Hepatocyte (in vitro differentiated cells): ENCODE measurements around the gene C19orf73. TPM values are rescaled to one million over a fixed set of nuclear protein-coding genes. Genes with fewer than 3 reads are reported as not detected.

Source experiments
- DNase-seq: peaks from one replicate; pipeline ENCODE4 v3.0.0-alpha.2; 2016; ENCODE audit warnings: low spot score
- H2AFZ ChIP-seq: fragments of 200-600 bp; sonication (generic); 2 replicates; pipeline ENCODE4 v1.6.0; 2016; ENCODE audit warnings: antibody characterized with exemption, mild to moderate bottlenecking
- H3K27ac ChIP-seq: fragments of 200-600 bp; sonication (generic); 2 replicates; pipeline ENCODE4 v1.5.1; 2016; ENCODE audit warnings: mild to moderate bottlenecking
- H3K27me3 ChIP-seq: fragments of 200-600 bp; sonication (generic); 2 replicates; pipeline ENCODE4 v1.6.1; 2016
- H3K36me3 ChIP-seq: fragments of 200-600 bp; sonication (generic); replicated peaks from 2 replicates; pipeline ENCODE4 v1.5.1; 2016; ENCODE audit warnings: low read depth; ENCODE audit not compliant: insufficient read depth
- H3K4me1 ChIP-seq: fragments of 200-600 bp; sonication (generic); 2 replicates; pipeline ENCODE4 v1.5.1; 2016; ENCODE audit warnings: mild to moderate bottlenecking, moderate library complexity; ENCODE audit not compliant: insufficient read depth
- H3K4me2 ChIP-seq: fragments of 200-600 bp; sonication (generic); 2 replicates; pipeline ENCODE4 v1.6.0; 2016
- H3K4me3 ChIP-seq: fragments of 200-600 bp; sonication (generic); 2 replicates; pipeline ENCODE4 v1.5.1; 2016; ENCODE audit warnings: mild to moderate bottlenecking
- H3K79me2 ChIP-seq: fragments of 200-600 bp; sonication (generic); 2 replicates; pipeline ENCODE4 v1.6.0; 2017; ENCODE audit warnings: mild to moderate bottlenecking
- H3K9me2 ChIP-seq: fragments of 200-600 bp; sonication (generic); replicated peaks from 2 replicates; pipeline ENCODE4 v1.6.0; 2017; ENCODE audit warnings: mild to moderate bottlenecking; ENCODE audit not compliant: insufficient read depth
- H3K9me3 ChIP-seq: fragments of 200-600 bp; sonication (generic); 2 replicates; pipeline ENCODE4 v1.5.1; 2016; ENCODE audit warnings: low read depth, mild to moderate bottlenecking
- H4K20me1 ChIP-seq: fragments of 200-600 bp; sonication (generic); 2 replicates; pipeline ENCODE4 v1.6.0; 2016; ENCODE audit warnings: mild to moderate bottlenecking; ENCODE audit not compliant: insufficient read depth, poor library complexity, severe bottlenecking
- EZH2 ChIP-seq: fragments of 200-600 bp; sonication (generic); IDR thresholded peaks from 2 replicates; pipeline ENCODE4 v1.6.1; 2016; ENCODE audit warnings: antibody characterized with exemption, mild to moderate bottlenecking, borderline replicate concordance
- EZH2phosphoT487 ChIP-seq: fragments of 200-600 bp; sonication (generic); IDR thresholded peaks from one replicate; pipeline ENCODE4 v1.6.1; 2018; ENCODE audit warnings: antibody characterized with exemption, mild to moderate bottlenecking, low read depth, moderate library complexity; ENCODE audit not compliant: unreplicated experiment, severe bottlenecking
- WGBS: methylation state at CpG from one replicate; pipeline ENCODE4 v1.1.6; 2016; ENCODE audit warnings: low lambda C conversion rate; ENCODE audit errors: missing lambda C conversion rate; 5-methylcytosine and 5-hydroxymethylcytosine counted together
- polyA plus RNA-seq: library from polyadenylated mRNA; unstranded; fragments of >200 nt; fragmentation: Nextera tagmentation; extraction: Ambion mirVana; gene quantifications from 2 replicates; pipeline ENCODE4 v1.2.1, GENCODE V29; 2016
- total RNA-seq: library from RNA; depleted of rRNA; stranded (reverse); fragments of >200 nt; gene quantifications from 2 replicates; pipeline ENCODE4 v1.2.3, GENCODE V29; 2014
- TF ChIP-seq, protein P1 (sequence below): fragments of 200-600 bp; sonication (generic); IDR thresholded peaks from 2 replicates; pipeline ENCODE4 v1.5.1; 2016; ENCODE audit warnings: antibody characterized with exemption, mild to moderate bottlenecking; ENCODE audit not compliant: poor library complexity

The C19orf73 gene, protein sequence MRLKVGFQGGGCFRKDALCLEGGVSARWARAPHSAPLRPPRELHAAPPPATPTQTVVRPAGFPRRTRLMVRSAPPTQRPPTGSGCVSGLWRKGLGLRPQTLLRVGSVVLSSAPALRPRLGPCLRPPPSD
- total RNA-seq (1.9 TPM in 1 of 2 replicates, not detected in the other), polyA plus RNA-seq (2.6 and 2.7 TPM in 2 replicates)

DNA sequence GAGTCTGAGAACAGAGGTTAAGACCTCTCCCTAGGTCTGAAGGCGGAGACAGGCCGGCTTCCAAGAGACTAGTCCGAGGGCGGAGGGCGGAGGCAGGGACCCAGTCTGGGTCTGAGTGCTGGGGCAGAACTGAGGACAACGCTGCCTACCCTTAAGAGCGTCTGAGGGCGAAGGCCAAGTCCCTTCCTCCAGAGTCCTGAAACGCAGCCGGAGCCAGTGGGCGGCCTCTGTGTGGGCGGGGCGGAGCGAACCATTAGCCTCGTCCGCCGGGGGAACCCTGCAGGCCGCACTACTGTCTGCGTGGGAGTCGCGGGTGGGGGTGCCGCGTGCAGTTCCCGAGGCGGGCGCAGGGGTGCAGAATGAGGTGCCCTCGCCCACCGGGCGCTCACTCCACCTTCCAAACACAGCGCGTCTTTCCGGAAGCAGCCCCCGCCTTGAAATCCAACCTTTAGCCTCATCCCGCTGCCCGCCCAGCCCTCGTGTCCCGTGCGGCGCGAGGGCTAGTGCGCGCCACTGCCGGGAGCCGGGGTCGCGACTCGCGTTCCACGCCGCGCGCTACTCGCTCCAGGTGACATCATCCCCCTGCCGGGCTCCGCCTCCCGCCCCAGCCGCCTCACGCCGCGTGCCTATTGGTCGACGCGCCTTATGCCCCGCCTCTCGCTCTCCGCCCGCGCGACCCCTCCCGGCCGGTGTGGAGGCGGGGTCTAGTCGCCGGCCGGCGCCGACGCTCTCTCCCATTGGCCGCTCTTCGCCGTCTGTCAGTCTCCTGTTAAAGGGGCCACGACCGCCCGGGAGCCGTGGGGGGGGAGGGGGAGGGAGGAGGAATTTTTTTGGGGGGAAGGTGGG is at the start of gene C19orf73:
Gene C19orf73, minus strand, starts transcription at position 579 of the 846 bp plus-strand sequence. Its CDS starts 121 bp downstream, at position 458.
- TF ChIP-seq EZH2 (no peak), EZH2phosphoT487 (no peak)
- TF ChIP-seq, protein P1, sequence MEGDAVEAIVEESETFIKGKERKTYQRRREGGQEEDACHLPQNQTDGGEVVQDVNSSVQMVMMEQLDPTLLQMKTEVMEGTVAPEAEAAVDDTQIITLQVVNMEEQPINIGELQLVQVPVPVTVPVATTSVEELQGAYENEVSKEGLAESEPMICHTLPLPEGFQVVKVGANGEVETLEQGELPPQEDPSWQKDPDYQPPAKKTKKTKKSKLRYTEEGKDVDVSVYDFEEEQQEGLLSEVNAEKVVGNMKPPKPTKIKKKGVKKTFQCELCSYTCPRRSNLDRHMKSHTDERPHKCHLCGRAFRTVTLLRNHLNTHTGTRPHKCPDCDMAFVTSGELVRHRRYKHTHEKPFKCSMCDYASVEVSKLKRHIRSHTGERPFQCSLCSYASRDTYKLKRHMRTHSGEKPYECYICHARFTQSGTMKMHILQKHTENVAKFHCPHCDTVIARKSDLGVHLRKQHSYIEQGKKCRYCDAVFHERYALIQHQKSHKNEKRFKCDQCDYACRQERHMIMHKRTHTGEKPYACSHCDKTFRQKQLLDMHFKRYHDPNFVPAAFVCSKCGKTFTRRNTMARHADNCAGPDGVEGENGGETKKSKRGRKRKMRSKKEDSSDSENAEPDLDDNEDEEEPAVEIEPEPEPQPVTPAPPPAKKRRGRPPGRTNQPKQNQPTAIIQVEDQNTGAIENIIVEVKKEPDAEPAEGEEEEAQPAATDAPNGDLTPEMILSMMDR, result no peak
- WGBS, result 3% methylated on average over 56 of the region's 85 CpGs
- H3K4me3 ChIP-seq, result peak within 1 kb of the TSS; percentile 58

DNA sequence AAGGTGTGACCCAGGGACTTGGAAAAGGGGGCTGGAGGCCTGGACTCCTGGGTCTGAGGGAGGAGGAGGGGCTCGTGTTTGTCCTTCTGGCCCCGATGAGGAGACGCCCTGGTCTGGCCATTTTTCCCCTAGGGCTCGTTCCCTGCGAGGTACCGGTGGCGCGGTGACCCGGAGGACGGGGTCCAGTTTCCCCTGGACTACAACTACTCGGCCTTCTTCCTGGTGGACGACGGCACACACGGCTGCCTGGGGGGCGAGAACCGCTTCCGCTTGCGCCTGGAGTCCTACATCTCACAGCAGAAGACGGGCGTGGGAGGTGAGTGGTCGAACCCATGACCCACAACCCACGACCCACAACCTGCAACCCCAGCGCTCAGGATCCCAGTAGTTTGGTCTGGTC is 49.5 kb upstream of the C19orf73 start:
- Histone ChIP-seq H3K27ac (no peak overlapping the region), H4K20me1 (no peaks in the 10 kb centered on the region), H3K9me2 (no peaks in the 10 kb centered on the region), H3K36me3 (no peaks in the 10 kb centered on the region), H3K4me1 (no peaks in the 10 kb centered on the region), H3K4me3 (no peak overlapping the region), H3K27me3 (peaks cover 3% of the 10 kb centered on the region), H3K9me3 (no peaks in the 10 kb centered on the region), H3K79me2 (no peaks in the 10 kb centered on the region), H2AFZ (no peak overlapping the region), H3K4me2 (no peak overlapping the region)
- TF ChIP-seq EZH2phosphoT487 (no peak), EZH2 (no peak)
- TF ChIP-seq, protein P1, result no peak
- no peak for DNase-seq
- 99% methylated on average over 18 of the region's 23 CpGs for WGBS

More for the DNA sequence above, at the start of gene C19orf73:
- H3K27me3 ChIP-seq, result peaks cover 7% of the 10 kb centered on the region
- peak within 1 kb of the TSS; percentile 94 for H3K27ac ChIP-seq
- no peaks in the 10 kb centered on the region for H3K79me2 ChIP-seq
- H2AFZ ChIP-seq, result peak within 1 kb of the TSS; percentile 83
- no peaks in the 10 kb centered on the region for H4K20me1 ChIP-seq
- peak; percentile 98 for DNase-seq
- H3K4me2 ChIP-seq, result peak within 1 kb of the TSS; percentile 93
- H3K36me3 ChIP-seq, result no peaks in the 10 kb centered on the region
- H3K4me1 ChIP-seq, result peaks cover 14% of the 10 kb centered on the region
- no peaks in the 10 kb centered on the region for H3K9me3 ChIP-seq
- H3K9me2 ChIP-seq, result no peaks in the 10 kb centered on the region

GRCh38 chr19:49167857-49168409 is 49.0 kb upstream of the C19orf73 start:
- Histone ChIP-seq H3K4me3 (no peak overlapping the region), H2AFZ (no peak overlapping the region), H3K79me2 (no peaks in the 10 kb centered on the region), H3K4me2 (no peak overlapping the region), H3K27ac (no peak overlapping the region), H3K9me2 (no peaks in the 10 kb centered on the region), H3K4me1 (no peaks in the 10 kb centered on the region), H3K27me3 (peaks cover 3% of the 10 kb centered on the region), H4K20me1 (no peaks in the 10 kb centered on the region), H3K9me3 (no peaks in the 10 kb centered on the region), H3K36me3 (no peaks in the 10 kb centered on the region)
- DNase-seq, result no peak
- WGBS, result 91% methylated on average over 25 of the region's 25 CpGs
- TF ChIP-seq EZH2 (no peak), EZH2phosphoT487 (no peak)
- TF ChIP-seq, protein P1, result no peak
